ENCODE data around the gene RDH11.

DNA sequence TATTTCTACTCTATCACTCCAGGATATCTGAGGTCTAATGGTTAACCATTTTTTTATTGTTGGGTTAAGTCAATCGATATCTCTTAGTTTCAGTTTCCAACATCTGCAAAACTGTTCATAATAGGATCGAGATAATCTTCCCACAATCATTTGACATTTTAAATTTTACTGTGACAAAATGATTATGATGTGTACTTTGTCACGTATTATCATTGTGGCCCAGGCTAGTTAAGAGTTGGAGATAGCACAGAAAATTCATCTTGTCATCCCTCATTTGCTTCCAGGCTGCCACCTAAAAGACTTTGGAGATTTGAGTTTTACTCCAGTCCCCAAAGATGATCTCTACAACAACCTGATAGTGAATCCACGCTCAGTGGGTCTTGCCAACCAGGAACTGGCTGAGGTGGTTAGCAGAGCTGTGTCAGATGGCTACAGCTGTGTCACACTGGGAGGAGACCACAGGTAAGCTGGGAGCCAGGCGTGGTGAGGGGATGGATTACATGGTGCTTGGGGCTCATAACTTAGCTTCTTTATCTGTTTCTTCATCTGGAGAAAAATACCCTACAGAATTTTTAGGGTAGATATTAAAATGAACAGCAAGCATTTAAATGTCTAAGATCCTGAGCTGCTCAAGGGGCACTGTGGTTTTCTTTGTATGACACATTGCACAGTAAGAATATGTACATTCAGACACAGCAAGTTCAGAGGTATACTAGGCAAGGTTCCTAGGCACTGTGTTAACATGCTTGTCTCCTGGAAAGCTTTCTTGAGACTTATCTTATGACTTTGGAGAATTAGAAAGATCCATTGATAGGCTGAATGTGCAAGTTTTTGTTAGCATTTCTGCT lies 53.4 kb downstream of the RDH11 start:
- TF ChIP-seq, protein P1, sequence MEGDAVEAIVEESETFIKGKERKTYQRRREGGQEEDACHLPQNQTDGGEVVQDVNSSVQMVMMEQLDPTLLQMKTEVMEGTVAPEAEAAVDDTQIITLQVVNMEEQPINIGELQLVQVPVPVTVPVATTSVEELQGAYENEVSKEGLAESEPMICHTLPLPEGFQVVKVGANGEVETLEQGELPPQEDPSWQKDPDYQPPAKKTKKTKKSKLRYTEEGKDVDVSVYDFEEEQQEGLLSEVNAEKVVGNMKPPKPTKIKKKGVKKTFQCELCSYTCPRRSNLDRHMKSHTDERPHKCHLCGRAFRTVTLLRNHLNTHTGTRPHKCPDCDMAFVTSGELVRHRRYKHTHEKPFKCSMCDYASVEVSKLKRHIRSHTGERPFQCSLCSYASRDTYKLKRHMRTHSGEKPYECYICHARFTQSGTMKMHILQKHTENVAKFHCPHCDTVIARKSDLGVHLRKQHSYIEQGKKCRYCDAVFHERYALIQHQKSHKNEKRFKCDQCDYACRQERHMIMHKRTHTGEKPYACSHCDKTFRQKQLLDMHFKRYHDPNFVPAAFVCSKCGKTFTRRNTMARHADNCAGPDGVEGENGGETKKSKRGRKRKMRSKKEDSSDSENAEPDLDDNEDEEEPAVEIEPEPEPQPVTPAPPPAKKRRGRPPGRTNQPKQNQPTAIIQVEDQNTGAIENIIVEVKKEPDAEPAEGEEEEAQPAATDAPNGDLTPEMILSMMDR (IDR thresholded peaks at IDR 0.05) = no peak
- no peak for TF ChIP-seq EP300 (IDR thresholded peaks at IDR 0.05)
- TF ChIP-seq POLR2AphosphoS5 (IDR thresholded peaks at IDR 0.05) = no peak

Data from upper lobe of left lung (tissue), 4 donors.